WTC11 (cell line): ENCODE results near the gene TMEM154. TPM values are rescaled to one million over a fixed set of nuclear protein-coding genes. Genes with fewer than 3 reads are reported as not detected.

Experiments
- ATAC-seq: fragments of 200-7000 bp; cut with Tn5 transposase; 2 replicates; pipeline ENCODE4 v1.10.0; 2021; ENCODE audit warnings: mild to moderate bottlenecking, moderate library complexity
- CTCF ChIA-PET: fragments of 300-600 bp; sonication (Branson Sonifier 250); formaldehyde crosslinking; loops from one replicate; lab custom pipeline; 2021; ENCODE audit warnings: antibody characterized with exemption; lab: Charles Lee
- POLR2A ChIA-PET: fragments of 350-600 bp; sonication (Branson Sonifier 250); formaldehyde crosslinking; loops from one replicate; lab custom pipeline; 2021; ENCODE audit warnings: antibody characterized with exemption; lab: Charles Lee
- DNase-seq: peaks from one replicate; pipeline ENCODE4 v3.0.0; 2021; ENCODE audit warnings: low spot score
- H3K27ac Mint-ChIP-seq: 2 replicates; pipeline ENCODE4 v1.8.0; 2021; ENCODE audit warnings: mixed read lengths
- H3K27me3 Mint-ChIP-seq: 2 replicates; pipeline ENCODE4 v1.8.0; 2021; ENCODE audit warnings: low read depth, mild to moderate bottlenecking, moderate library complexity, mixed read lengths
- H3K36me3 Mint-ChIP-seq: 2 replicates; pipeline ENCODE4 v1.8.0; 2021; ENCODE audit warnings: mixed read lengths
- H3K4me1 Mint-ChIP-seq: 2 replicates; pipeline ENCODE4 v1.8.0; 2022; ENCODE audit warnings: mixed read lengths
- H3K4me3 Mint-ChIP-seq: 2 replicates; pipeline ENCODE4 v1.8.0; 2021; ENCODE audit warnings: mild to moderate bottlenecking, moderate library complexity, mixed read lengths
- H3K9me3 Mint-ChIP-seq: 2 replicates; pipeline ENCODE4 v1.8.0; 2021; ENCODE audit warnings: mixed read lengths
- CTCF ChIP-seq: fragments of 200-600 bp; IDR thresholded peaks from 2 replicates; pipeline ENCODE4 v1.8.0; 2022; ENCODE audit warnings: antibody characterized with exemption
- GRHL2 ChIP-seq: fragments of 250-450 bp; sonication (Bioruptor Pico); IDR thresholded peaks from 2 replicates; pipeline ENCODE4 v1.8.0; 2022; ENCODE audit warnings: mild to moderate bottlenecking, moderate library complexity; ENCODE audit not compliant: insufficient replicate concordance, severe bottlenecking
- HMGA2 ChIP-seq: fragments of 250-450 bp; sonication (Bioruptor Pico); IDR thresholded peaks from 2 replicates; pipeline ENCODE4 v1.4.0; 2021; ENCODE audit warnings: mild to moderate bottlenecking, moderate library complexity
- KAT7 ChIP-seq: sonication (generic); formaldehyde crosslinking; IDR thresholded peaks from 2 replicates; pipeline ENCODE4 v1.8.1; 2023; ENCODE audit warnings: missing genetic modification reagents, mild to moderate bottlenecking, borderline replicate concordance
- NFYB ChIP-seq: sonication (generic); formaldehyde crosslinking; conservative IDR thresholded peaks from 2 replicates; pipeline ENCODE4 v1.8.0; 2022; ENCODE audit warnings: low read depth, missing genetic modification reagents
- OVOL2 ChIP-seq: fragments of 250-450 bp; sonication (Bioruptor Pico); IDR thresholded peaks from 2 replicates; pipeline ENCODE4 v1.9.0; 2021; ENCODE audit warnings: mild to moderate bottlenecking, borderline replicate concordance
- RELA ChIP-seq: sonication (generic); formaldehyde crosslinking; IDR thresholded peaks from 2 replicates; pipeline ENCODE4 v1.8.1; 2022; ENCODE audit warnings: missing genetic modification reagents, mild to moderate bottlenecking, borderline replicate concordance
- TEAD1 ChIP-seq: sonication (generic); formaldehyde crosslinking; IDR thresholded peaks from 2 replicates; pipeline ENCODE4 v1.8.0; 2022; ENCODE audit warnings: mild to moderate bottlenecking, missing genetic modification reagents
- ZBTB43 ChIP-seq: sonication (generic); formaldehyde crosslinking; IDR thresholded peaks from 2 replicates; pipeline ENCODE4 v1.8.1; 2023; ENCODE audit warnings: mild to moderate bottlenecking, missing genetic modification reagents
- ZNF219 ChIP-seq: sonication (generic); formaldehyde crosslinking; IDR thresholded peaks from 2 replicates; pipeline ENCODE4 v1.8.0; 2023; ENCODE audit warnings: missing genetic modification reagents, mild to moderate bottlenecking, borderline replicate concordance
- ZNF232 ChIP-seq: sonication (generic); formaldehyde crosslinking; IDR thresholded peaks from 2 replicates; pipeline ENCODE4 v1.8.0; 2022; ENCODE audit warnings: mild to moderate bottlenecking, missing genetic modification reagents
- ZNF263 ChIP-seq: sonication (generic); formaldehyde crosslinking; IDR thresholded peaks from 2 replicates; pipeline ENCODE4 v1.8.1; 2022; ENCODE audit warnings: low read depth, mild to moderate bottlenecking, moderate library complexity, missing genetic modification reagents
- ZNF317 ChIP-seq: sonication (generic); formaldehyde crosslinking; IDR thresholded peaks from 2 replicates; pipeline ENCODE4 v1.8.1; 2023; ENCODE audit warnings: low read depth, mild to moderate bottlenecking, moderate library complexity, missing genetic modification reagents, borderline replicate concordance
- ZNF532 ChIP-seq: fragments of 250-450 bp; sonication (Bioruptor Pico); IDR thresholded peaks from 2 replicates; pipeline ENCODE4 v1.9.0; 2021; ENCODE audit warnings: mild to moderate bottlenecking, borderline replicate concordance
- total RNA-seq: library from RNA; stranded (reverse); gene quantifications from 3 replicates; pipeline ENCODE4 v1.2.3, GENCODE V29; 2021
- TF ChIP-seq, protein P1 (sequence below): sonication (generic); formaldehyde crosslinking; IDR thresholded peaks from 2 replicates; pipeline ENCODE4 v1.8.1; 2023; ENCODE audit warnings: mild to moderate bottlenecking, missing genetic modification reagents, moderate library complexity
- TF ChIP-seq, protein P2 (sequence below): sonication (generic); formaldehyde crosslinking; IDR thresholded peaks from 2 replicates; pipeline ENCODE4 v1.8.1; 2022; ENCODE audit warnings: low read depth, missing genetic modification reagents, borderline replicate concordance
- TF ChIP-seq, protein P3 (sequence below): sonication (generic); formaldehyde crosslinking; IDR thresholded peaks from 2 replicates; pipeline ENCODE4 v1.8.1; 2023; ENCODE audit warnings: mild to moderate bottlenecking, missing genetic modification reagents
- TF ChIP-seq, protein P4 (sequence below): sonication (generic); formaldehyde crosslinking; IDR thresholded peaks from 2 replicates; pipeline ENCODE4 v1.8.0; 2022; ENCODE audit warnings: mild to moderate bottlenecking, missing genetic modification reagents
- TF ChIP-seq, protein P5 (sequence below): fragments of 250-450 bp; sonication (Bioruptor Pico); IDR thresholded peaks from 2 replicates; pipeline ENCODE4 v1.8.0; 2021; ENCODE audit warnings: mild to moderate bottlenecking

Gene TMEM154
- total RNA-seq, 1 experiment from 2014 or later = 2.1 TPM

DNA sequence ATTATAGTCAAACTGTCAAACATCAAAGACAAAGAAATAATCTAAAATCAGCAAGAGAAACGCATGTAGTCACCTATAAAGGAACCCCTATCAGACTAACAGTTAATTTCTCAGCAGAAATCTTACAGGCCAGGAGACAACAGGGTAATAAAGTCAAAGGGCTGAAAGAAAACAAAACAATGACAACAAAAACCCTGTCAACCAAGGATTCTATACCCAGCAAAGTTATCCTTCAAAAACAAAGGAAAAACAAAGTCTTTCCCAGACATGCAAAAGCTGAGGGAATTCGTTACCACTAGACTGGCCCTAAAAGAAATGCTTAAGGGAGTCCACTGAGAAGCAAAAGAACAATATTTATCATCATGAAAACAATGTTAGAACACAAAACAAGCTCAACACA lies 22.1 kb downstream of the TMEM154 start:
- POLR2A ChIA-PET = no interaction called here
- Mint-ChIP-seq H3K4me1 (peaks cover 12% of the 10 kb centered on the region), H3K4me3 (no peak overlapping the region), H3K36me3 (peaks cover 22% of the 10 kb centered on the region), H3K27me3 (peaks cover 6% of the 10 kb centered on the region; the same call in 1 of the 2 replicates), H3K9me3 (peaks cover 32% of the 10 kb centered on the region), H3K27ac (no peak overlapping the region)
- TF ChIP-seq, protein P1, sequence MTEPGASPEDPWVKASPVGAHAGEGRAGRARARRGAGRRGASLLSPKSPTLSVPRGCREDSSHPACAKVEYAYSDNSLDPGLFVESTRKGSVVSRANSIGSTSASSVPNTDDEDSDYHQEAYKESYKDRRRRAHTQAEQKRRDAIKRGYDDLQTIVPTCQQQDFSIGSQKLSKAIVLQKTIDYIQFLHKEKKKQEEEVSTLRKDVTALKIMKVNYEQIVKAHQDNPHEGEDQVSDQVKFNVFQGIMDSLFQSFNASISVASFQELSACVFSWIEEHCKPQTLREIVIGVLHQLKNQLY = no peak
- no peak for TF ChIP-seq GRHL2 (CRISPR knock-in tag)
- TF ChIP-seq KAT7 = no peak
- TF ChIP-seq ZBTB43 (CRISPR knock-in tag) = no peak
- TF ChIP-seq, protein P2, sequence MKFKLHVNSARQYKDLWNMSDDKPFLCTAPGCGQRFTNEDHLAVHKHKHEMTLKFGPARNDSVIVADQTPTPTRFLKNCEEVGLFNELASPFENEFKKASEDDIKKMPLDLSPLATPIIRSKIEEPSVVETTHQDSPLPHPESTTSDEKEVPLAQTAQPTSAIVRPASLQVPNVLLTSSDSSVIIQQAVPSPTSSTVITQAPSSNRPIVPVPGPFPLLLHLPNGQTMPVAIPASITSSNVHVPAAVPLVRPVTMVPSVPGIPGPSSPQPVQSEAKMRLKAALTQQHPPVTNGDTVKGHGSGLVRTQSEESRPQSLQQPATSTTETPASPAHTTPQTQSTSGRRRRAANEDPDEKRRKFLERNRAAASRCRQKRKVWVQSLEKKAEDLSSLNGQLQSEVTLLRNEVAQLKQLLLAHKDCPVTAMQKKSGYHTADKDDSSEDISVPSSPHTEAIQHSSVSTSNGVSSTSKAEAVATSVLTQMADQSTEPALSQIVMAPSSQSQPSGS (CRISPR knock-in tag) = no peak
- TF ChIP-seq ZNF263 (CRISPR knock-in tag) = no peak
- TF ChIP-seq HMGA2 (CRISPR knock-in tag) = no peak
- TF ChIP-seq ZNF219 (CRISPR knock-in tag) = no peak
- no peak for TF ChIP-seq ZNF317
- TF ChIP-seq, protein P3, sequence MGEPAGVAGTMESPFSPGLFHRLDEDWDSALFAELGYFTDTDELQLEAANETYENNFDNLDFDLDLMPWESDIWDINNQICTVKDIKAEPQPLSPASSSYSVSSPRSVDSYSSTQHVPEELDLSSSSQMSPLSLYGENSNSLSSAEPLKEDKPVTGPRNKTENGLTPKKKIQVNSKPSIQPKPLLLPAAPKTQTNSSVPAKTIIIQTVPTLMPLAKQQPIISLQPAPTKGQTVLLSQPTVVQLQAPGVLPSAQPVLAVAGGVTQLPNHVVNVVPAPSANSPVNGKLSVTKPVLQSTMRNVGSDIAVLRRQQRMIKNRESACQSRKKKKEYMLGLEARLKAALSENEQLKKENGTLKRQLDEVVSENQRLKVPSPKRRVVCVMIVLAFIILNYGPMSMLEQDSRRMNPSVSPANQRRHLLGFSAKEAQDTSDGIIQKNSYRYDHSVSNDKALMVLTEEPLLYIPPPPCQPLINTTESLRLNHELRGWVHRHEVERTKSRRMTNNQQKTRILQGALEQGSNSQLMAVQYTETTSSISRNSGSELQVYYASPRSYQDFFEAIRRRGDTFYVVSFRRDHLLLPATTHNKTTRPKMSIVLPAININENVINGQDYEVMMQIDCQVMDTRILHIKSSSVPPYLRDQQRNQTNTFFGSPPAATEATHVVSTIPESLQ = no peak
- no peak for TF ChIP-seq NFYB (CRISPR knock-in tag)
- no peak for TF ChIP-seq ZNF532
- TF ChIP-seq OVOL2 (CRISPR knock-in tag) = no peak
- TF ChIP-seq, protein P4, sequence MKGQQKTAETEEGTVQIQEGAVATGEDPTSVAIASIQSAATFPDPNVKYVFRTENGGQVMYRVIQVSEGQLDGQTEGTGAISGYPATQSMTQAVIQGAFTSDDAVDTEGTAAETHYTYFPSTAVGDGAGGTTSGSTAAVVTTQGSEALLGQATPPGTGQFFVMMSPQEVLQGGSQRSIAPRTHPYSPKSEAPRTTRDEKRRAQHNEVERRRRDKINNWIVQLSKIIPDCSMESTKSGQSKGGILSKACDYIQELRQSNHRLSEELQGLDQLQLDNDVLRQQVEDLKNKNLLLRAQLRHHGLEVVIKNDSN = no peak
- no peak for TF ChIP-seq RELA (CRISPR knock-in tag)
- TF ChIP-seq CTCF = no peak
- TF ChIP-seq, protein P5, sequence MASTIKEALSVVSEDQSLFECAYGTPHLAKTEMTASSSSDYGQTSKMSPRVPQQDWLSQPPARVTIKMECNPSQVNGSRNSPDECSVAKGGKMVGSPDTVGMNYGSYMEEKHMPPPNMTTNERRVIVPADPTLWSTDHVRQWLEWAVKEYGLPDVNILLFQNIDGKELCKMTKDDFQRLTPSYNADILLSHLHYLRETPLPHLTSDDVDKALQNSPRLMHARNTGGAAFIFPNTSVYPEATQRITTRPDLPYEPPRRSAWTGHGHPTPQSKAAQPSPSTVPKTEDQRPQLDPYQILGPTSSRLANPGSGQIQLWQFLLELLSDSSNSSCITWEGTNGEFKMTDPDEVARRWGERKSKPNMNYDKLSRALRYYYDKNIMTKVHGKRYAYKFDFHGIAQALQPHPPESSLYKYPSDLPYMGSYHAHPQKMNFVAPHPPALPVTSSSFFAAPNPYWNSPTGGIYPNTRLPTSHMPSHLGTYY (CRISPR knock-in tag) = no peak
- TF ChIP-seq ZNF232 (CRISPR knock-in tag) = no peak
- TF ChIP-seq TEAD1 (CRISPR knock-in tag) = no peak
- DNase-seq (no peak), ATAC-seq (no peak)
- CTCF ChIA-PET = no interaction called here
